Osteoblast (primary cell): Measurements from ENCODE around the gene RCOR2. TPM values are rescaled to one million over a fixed set of nuclear protein-coding genes. Genes with fewer than 3 reads are reported as not detected.
A peak's percentile ranks its signal among the peaks of the same experiment; 100 is the strongest.

Source experiments
- DNase-seq: peaks from one replicate; pipeline ENCODE4 v3.0.0; 2011; ENCODE audit warnings: low spot score, mixed read lengths; ENCODE audit not compliant: insufficient read length; ENCODE audit errors: missing footprints
- H2AFZ ChIP-seq: 2 replicates; pipeline ENCODE4 v1.6.0; 2011; ENCODE audit warnings: mild to moderate bottlenecking, low read length
- H3K27ac ChIP-seq: 2 replicates; pipeline ENCODE4 v1.5.1; 2011; ENCODE audit warnings: mild to moderate bottlenecking, low read depth, low read length, moderate library complexity
- H3K27me3 ChIP-seq: 2 replicates; pipeline ENCODE4 v1.6.0; 2012; ENCODE audit warnings: mild to moderate bottlenecking, control low read depth, inconsistent platforms, low read length, moderate library complexity; ENCODE audit not compliant: insufficient read depth
- H3K36me3 ChIP-seq: 2 replicates; pipeline ENCODE4 v1.5.1; 2011; ENCODE audit warnings: mild to moderate bottlenecking, low read length, control low read depth, moderate library complexity; ENCODE audit not compliant: insufficient read depth
- H3K4me1 ChIP-seq: 2 replicates; pipeline ENCODE4 v1.5.1; 2011; ENCODE audit warnings: mild to moderate bottlenecking, low read length, control low read depth, moderate library complexity; ENCODE audit not compliant: insufficient read depth
- H3K4me2 ChIP-seq: 2 replicates; pipeline ENCODE4 v1.6.0; 2011; ENCODE audit warnings: mild to moderate bottlenecking, low read length; ENCODE audit not compliant: insufficient read depth
- H3K4me3 ChIP-seq: fragments of 200-600 bp; sonication (generic); 3 replicates; pipeline ENCODE4 v1.5.1; 2012; ENCODE audit warnings: mild to moderate bottlenecking, low read length, inconsistent platforms; ENCODE audit not compliant: insufficient read depth
- H3K79me2 ChIP-seq: 2 replicates; pipeline ENCODE4 v1.6.0; 2012; ENCODE audit warnings: mild to moderate bottlenecking, low read length, control low read depth, inconsistent platforms; ENCODE audit not compliant: insufficient read depth
- H3K9me3 ChIP-seq: 2 replicates; pipeline ENCODE4 v1.5.1; 2011; ENCODE audit warnings: low read depth, low read length, control low read depth
- H4K20me1 ChIP-seq: 2 replicates; pipeline ENCODE4 v1.6.0; 2012; ENCODE audit warnings: mild to moderate bottlenecking, low read length, control low read depth; ENCODE audit not compliant: insufficient read depth
- CTCF ChIP-seq: IDR thresholded peaks from 2 replicates; pipeline ENCODE4 v1.5.1; 2011; ENCODE audit warnings: mild to moderate bottlenecking, low read depth, low read length, moderate library complexity; ENCODE audit errors: extremely low read depth
- total RNA-seq: library from RNA; depleted of rRNA; stranded (reverse); fragments of >200 nt; gene quantifications from 2 replicates; pipeline ENCODE4 v1.2.3, GENCODE V29; 2012

RCOR2 gene
- total RNA-seq, 1 donor: under 0.01 TPM

GRCh38 chr11:63939397-63939891 is 22.5 kb upstream of the RCOR2 start:
- DNase-seq: peak; percentile 88
- H3K79me2 ChIP-seq: peaks cover 44% of the 10 kb centered on the region

GRCh38 chr11:63938479-63939396 is 21.8 kb upstream of the RCOR2 start, which contains the start of gene NAA40:
Gene NAA40 (plus strand): TSS chr11:63939002. CDS start chr11:63939097, 95 bp downstream.
- Histone ChIP-seq H3K27me3 (no peaks in the 10 kb centered on the region), H3K4me2 (peak within 1 kb of the TSS; percentile 99), H3K4me1 (peaks cover 13% of the 10 kb centered on the region), H3K27ac (peak within 1 kb of the TSS; percentile 66), H4K20me1 (no peaks in the 10 kb centered on the region), H3K36me3 (no peaks in the 10 kb centered on the region), H2AFZ (peak within 1 kb of the TSS; percentile 91), H3K9me3 (no peaks in the 10 kb centered on the region), H3K4me3 (peak within 1 kb of the TSS; percentile 88), H3K79me2 (peaks cover 38% of the 10 kb centered on the region)
- no peak for TF ChIP-seq CTCF
- DNase-seq: peak; percentile 99

More at GRCh38 chr11:63939397-63939891, 22.5 kb upstream of the RCOR2 start:
- H3K4me1 ChIP-seq: peaks cover 13% of the 10 kb centered on the region
- H3K9me3 ChIP-seq: no peaks in the 10 kb centered on the region
- no peaks in the 10 kb centered on the region for H3K36me3 ChIP-seq
- H4K20me1 ChIP-seq: no peaks in the 10 kb centered on the region
- H3K4me3 ChIP-seq: peak overlapping the region; percentile 88
- peak overlapping the region; percentile 99 for H3K4me2 ChIP-seq
- no peaks in the 10 kb centered on the region for H3K27me3 ChIP-seq
- H3K27ac ChIP-seq: peak overlapping the region; percentile 66
- H2AFZ ChIP-seq: peak overlapping the region; percentile 91
- no peak for TF ChIP-seq CTCF

GRCh38 chr11:63937713-63938478 is 20.9 kb upstream of the RCOR2 start:
- Histone ChIP-seq H3K4me3 (peak overlapping the region; percentile 88), H3K27ac (peak overlapping the region; percentile 4), H3K36me3 (no peaks in the 10 kb centered on the region), H4K20me1 (no peaks in the 10 kb centered on the region), H3K79me2 (peaks cover 31% of the 10 kb centered on the region), H3K27me3 (no peaks in the 10 kb centered on the region), H3K4me2 (peak overlapping the region; percentile 99), H3K4me1 (peaks cover 13% of the 10 kb centered on the region), H2AFZ (peak overlapping the region; percentile 85), H3K9me3 (no peaks in the 10 kb centered on the region)
- TF ChIP-seq CTCF: no peak
- DNase-seq: no peak

- Histone ChIP-seq H2AFZ (no peak overlapping the region), H3K27ac (no peak overlapping the region), H3K4me2 (no peak overlapping the region), H4K20me1 (no peaks in the 10 kb centered on the region), H3K4me3 (no peak overlapping the region), H3K27me3 (no peaks in the 10 kb centered on the region), H3K9me3 (no peaks in the 10 kb centered on the region), H3K36me3 (no peaks in the 10 kb centered on the region), H3K4me1 (peaks cover 5% of the 10 kb centered on the region), H3K79me2 (no peaks in the 10 kb centered on the region)
- TF ChIP-seq CTCF: no peak
- peak; percentile 83 for DNase-seq
Measured at GRCh38 chr11:63933459-63933858, 16.5 kb upstream of the RCOR2 start.
